AG09309 (cell line): ENCODE results near the gene SLC12A8.

ENCODE experiments used
- DNase-seq: peaks from one replicate; pipeline ENCODE4 v3.0.0-alpha.2; 2010; ENCODE audit warnings: low read depth
- H3K4me3 ChIP-seq: 2 replicates; pipeline ENCODE4 v1.5.1; 2011; ENCODE audit warnings: mild to moderate bottlenecking, low read depth, low read length, moderate library complexity; ENCODE audit not compliant: control insufficient read depth
- TF ChIP-seq, protein P1 (sequence below): IDR thresholded peaks from 2 replicates; pipeline ENCODE4 v1.5.1; 2011; ENCODE audit warnings: mild to moderate bottlenecking, low read depth, low read length, inconsistent platforms; ENCODE audit not compliant: insufficient read depth, control insufficient read depth; ENCODE audit errors: missing control alignments

Gene SLC12A8

DNA sequence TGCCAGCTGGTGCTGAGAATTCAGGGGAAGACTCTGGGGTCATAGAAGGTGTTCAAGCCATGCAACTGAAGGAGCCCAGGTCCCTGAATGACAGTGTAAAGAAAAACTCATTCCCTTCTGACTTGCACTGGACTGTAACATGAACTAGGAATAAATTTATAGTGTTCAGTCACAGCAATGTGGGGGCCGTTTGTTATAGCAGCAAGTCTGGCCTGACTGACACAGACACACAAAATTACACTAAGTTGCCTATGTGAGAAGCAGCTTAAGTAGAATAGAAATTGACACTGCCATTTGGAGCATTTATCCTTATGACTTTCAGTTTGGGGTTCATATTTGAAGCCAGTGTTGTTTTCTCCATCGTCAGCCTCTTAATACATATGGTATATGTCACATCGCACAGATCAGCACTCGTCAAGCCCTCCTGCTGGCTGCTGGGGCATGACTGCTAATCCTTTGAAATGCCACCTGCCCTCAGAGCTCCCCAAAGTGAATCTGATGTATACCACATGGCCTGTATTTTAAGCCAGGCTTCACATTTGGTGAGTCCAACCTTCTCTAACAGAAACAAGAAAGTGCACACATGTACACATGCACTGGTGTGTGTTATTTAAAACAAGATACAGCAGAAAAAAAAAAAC, 139.7 kb downstream of the SLC12A8 start:
- H3K4me3 ChIP-seq, result no peak overlapping the region
- TF ChIP-seq, protein P1, sequence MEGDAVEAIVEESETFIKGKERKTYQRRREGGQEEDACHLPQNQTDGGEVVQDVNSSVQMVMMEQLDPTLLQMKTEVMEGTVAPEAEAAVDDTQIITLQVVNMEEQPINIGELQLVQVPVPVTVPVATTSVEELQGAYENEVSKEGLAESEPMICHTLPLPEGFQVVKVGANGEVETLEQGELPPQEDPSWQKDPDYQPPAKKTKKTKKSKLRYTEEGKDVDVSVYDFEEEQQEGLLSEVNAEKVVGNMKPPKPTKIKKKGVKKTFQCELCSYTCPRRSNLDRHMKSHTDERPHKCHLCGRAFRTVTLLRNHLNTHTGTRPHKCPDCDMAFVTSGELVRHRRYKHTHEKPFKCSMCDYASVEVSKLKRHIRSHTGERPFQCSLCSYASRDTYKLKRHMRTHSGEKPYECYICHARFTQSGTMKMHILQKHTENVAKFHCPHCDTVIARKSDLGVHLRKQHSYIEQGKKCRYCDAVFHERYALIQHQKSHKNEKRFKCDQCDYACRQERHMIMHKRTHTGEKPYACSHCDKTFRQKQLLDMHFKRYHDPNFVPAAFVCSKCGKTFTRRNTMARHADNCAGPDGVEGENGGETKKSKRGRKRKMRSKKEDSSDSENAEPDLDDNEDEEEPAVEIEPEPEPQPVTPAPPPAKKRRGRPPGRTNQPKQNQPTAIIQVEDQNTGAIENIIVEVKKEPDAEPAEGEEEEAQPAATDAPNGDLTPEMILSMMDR, result no peak
- DNase-seq, result no peak

DNA sequence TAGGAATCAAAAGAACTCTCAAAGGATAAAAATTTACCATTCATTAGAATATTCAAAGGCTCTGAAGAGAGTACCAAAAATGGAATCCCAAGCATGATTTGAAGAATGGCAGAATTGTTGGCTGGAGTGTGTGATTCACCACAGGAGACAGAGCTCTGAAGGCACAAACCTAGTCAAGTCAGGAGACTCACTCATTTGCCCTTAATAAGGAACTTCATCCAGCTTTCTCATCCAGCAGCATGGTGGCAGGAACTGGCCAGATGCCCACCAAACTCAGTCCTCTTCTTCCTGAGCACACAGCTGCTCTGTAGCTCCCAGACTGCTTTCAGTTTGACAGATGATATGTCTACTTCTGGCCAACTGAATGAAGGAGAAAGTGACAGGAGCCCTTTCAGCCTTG, 140.2 kb downstream of the SLC12A8 start:
- no peak overlapping the region for H3K4me3 ChIP-seq
- TF ChIP-seq, protein P1, result no peak
- no peak for DNase-seq

DNA sequence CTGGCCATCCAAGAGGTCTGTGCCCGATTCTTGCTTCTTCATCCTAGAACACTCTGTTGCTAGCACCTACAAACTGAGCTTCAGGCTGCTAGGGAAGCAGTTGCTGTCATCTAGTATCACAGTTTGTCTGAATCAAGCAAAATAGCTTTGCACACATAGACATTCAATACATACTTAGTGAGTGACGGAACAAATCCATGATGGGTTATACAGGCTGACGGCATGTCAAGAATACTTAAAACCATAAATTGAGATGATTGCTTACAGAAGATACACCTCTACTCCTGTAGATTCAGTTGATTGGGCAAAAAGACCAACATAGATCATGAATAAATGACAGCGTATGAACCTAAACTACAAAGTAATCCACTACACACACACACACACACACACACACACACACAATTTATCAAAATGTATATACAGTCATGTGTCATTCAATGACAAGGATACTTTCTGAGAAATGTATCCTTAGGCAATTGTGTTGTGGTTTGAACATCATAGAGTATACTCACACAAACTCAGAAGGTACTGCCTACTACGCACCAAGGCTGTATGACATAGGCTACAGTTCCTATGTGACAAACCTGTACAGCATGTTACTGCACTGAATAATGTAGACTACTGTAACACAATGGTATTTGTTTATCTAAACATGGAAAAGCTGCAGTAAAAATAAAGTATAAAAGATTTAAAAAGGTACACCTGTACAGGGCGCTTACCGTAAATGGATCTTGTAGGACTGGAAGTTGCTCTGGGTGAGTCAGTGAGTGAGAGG, 142.4 kb downstream of the SLC12A8 start:
- no peak for DNase-seq
- TF ChIP-seq, protein P1, result no peak
- H3K4me3 ChIP-seq, result no peak overlapping the region

- no peak overlapping the region for H3K4me3 ChIP-seq
- no peak for DNase-seq
- TF ChIP-seq, protein P1, result no peak
These were observed 143.1 kb downstream of the SLC12A8 start for GRCh38 chr3:125069452-125069851.

- no peak overlapping the region for H3K4me3 ChIP-seq
- TF ChIP-seq, protein P1, result no peak
- no peak for DNase-seq
These were observed 144.3 kb downstream of the SLC12A8 start for GRCh38 chr3:125068265-125068664.

GRCh38 chr3:125067225-125067624, 145.3 kb downstream of the SLC12A8 start:
- H3K4me3 ChIP-seq, result no peak overlapping the region
- DNase-seq, result no peak
- TF ChIP-seq, protein P1, result no peak
